HepG2 (cell line): ENCODE results near the gene IMPACT. TPM values are rescaled to one million over a fixed set of nuclear protein-coding genes. Genes with fewer than 3 reads are reported as not detected.

Experiments used
- BORCS8-MEF2B ChIP-seq: sonication (generic); formaldehyde crosslinking; IDR thresholded peaks from 2 replicates; pipeline ENCODE4 v1.8.0; 2022; ENCODE audit warnings: mild to moderate bottlenecking, missing genetic modification reagents
- ISX ChIP-seq: sonication (generic); formaldehyde crosslinking; conservative IDR thresholded peaks from 2 replicates; pipeline ENCODE4 v1.5.0; 2020; ENCODE audit warnings: missing genetic modification reagents
- KDM6A ChIP-seq: IDR thresholded peaks from 2 replicates; pipeline ENCODE4 v1.6.1; 2016; ENCODE audit warnings: low read depth
- MED13 ChIP-seq: sonication (generic); formaldehyde crosslinking; IDR thresholded peaks from 2 replicates; pipeline ENCODE4 v1.5.0; 2020; ENCODE audit warnings: missing genetic modification reagents
- MIER2 ChIP-seq: IDR thresholded peaks from 2 replicates; pipeline ENCODE4 v1.6.1; 2016; ENCODE audit warnings: missing biosample characterization, missing genetic modification reagents
- NFATC3 ChIP-seq: sonication (generic); formaldehyde crosslinking; IDR thresholded peaks from 2 replicates; pipeline ENCODE4 v1.5.1; 2020; ENCODE audit warnings: mild to moderate bottlenecking, missing genetic modification reagents
- NFYC ChIP-seq: IDR thresholded peaks from 2 replicates; pipeline ENCODE4 v1.6.1; 2016; ENCODE audit warnings: missing genetic modification reagents, missing compliant biosample characterization
- REL ChIP-seq: sonication (generic); formaldehyde crosslinking; conservative IDR thresholded peaks from 2 replicates; pipeline ENCODE4 v1.8.0; 2022; ENCODE audit warnings: mild to moderate bottlenecking, missing genetic modification reagents, moderate library complexity
- SRF ChIP-seq: IDR thresholded peaks from 2 replicates; pipeline ENCODE4 v1.6.1; 2011; ENCODE audit warnings: mild to moderate bottlenecking, low read depth, low read length, moderate library complexity
- SUZ12 ChIP-seq: fragments of 150-350 bp; IDR thresholded peaks from 2 replicates; pipeline ENCODE4 v1.6.1; 2014; ENCODE audit warnings: low read depth, low read length
- ZBTB20 ChIP-seq: sonication (generic); formaldehyde crosslinking; IDR thresholded peaks from 2 replicates; pipeline ENCODE4 v1.8.1; 2023; ENCODE audit warnings: missing genetic modification reagents, low read depth, mild to moderate bottlenecking, borderline replicate concordance
- polyA plus RNA-seq, 8 experiments: library from polyadenylated mRNA; depleted of rRNA in 3 of 8; stranded (reverse) in 7 of 8; unstranded in 1 of 8; fragments of >200 nt; fragmentation: Illumina TruSeq in 4 of 8; extraction: Trizol in 4 of 8; gene quantifications; 2 replicates each; pipeline versions ENCODE4 v1.2.1 to v1.2.3, GENCODE V29; 2011 to 2016; ENCODE audit warnings: low read depth in 4 of 8, missing spikeins in 1 of 8, mixed read lengths in 1 of 8; ENCODE audit not compliant: insufficient read depth in 1 of 8
- total RNA-seq, 5 experiments: library from RNA; depleted of rRNA; stranded (reverse); fragments of >200 nt; fragmentation: Illumina TruSeq; extraction: Trizol; gene quantifications; 2 replicates each; pipeline ENCODE4 v1.2.3, GENCODE V29; 2016; ENCODE audit warnings: low read depth in 1 of 5
- TF ChIP-seq, protein P1 (sequence below): sonication (generic); formaldehyde crosslinking; IDR thresholded peaks from 2 replicates; pipeline ENCODE4 v1.9.0; 2021; ENCODE audit warnings: mild to moderate bottlenecking, missing genetic modification reagents
- TF ChIP-seq, protein P2 (sequence below): sonication (generic); formaldehyde crosslinking; IDR thresholded peaks from 2 replicates; pipeline ENCODE4 v1.8.0; 2022; ENCODE audit warnings: missing genetic modification reagents, mild to moderate bottlenecking, moderate library complexity, borderline replicate concordance
- TF ChIP-seq, protein P3 (sequence below): sonication (generic); formaldehyde crosslinking; IDR thresholded peaks from 2 replicates; pipeline ENCODE4 v1.5.1; 2020; ENCODE audit warnings: missing genetic modification reagents, mild to moderate bottlenecking, borderline replicate concordance
- TF ChIP-seq, protein P4 (sequence below): sonication (generic); formaldehyde crosslinking; conservative IDR thresholded peaks from 2 replicates; pipeline ENCODE4 v1.4.0; 2020; ENCODE audit warnings: missing genetic modification reagents
- TF ChIP-seq, protein P5 (sequence below): sonication (generic); formaldehyde crosslinking; IDR thresholded peaks from 2 replicates; pipeline ENCODE4 v1.4.0; 2020; ENCODE audit warnings: mild to moderate bottlenecking, low read depth, missing genetic modification reagents

IMPACT gene
- total and polyA plus RNA-seq, 2 of the 13 experiments (the other 11 are each of a cell fraction or from before 2014, with no cell fraction given) = 5.0 to 7.7 TPM

DNA sequence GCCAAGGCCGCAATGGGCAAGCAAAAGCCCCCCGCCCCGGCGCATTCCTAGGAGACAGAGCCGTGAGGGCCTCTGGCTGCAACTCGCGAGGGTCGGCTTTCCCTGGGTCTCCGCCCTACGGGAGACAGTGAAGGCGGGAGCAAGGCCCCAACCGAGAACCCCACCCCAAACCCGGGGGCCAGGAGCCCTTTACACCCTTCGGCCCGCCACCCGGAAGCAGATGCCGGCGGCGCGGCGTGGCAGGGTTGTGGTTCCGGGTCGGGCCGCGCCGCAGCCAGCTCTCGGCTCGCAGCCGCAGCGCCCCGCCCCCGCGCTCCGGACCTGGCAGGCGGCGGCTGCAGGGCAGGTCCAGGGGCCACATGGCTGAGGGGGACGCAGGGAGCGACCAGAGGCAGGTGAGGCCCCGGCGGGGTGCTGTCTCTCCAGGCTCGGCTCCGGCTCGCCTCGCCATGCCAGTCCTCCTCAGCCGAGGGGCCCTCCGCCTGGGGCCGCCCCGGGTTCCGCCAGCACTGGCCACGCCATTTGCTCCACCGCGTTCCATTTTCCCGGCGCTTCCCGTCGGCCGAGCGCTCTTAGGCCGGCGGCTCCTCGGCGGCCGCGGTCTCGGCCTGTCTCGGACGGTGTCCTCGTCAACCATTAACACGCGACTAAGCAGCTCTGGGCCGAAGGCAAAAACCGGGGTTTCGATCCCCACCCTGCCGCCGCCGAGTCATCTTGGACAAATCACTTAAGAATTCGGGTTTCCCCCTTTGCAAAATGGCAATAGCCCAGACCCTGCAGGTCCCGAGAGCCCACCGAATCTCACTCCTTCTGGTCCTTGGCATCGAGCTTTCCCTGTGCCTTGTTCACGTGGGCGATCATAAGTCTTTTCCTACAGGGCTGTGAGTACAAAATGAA is at the start of gene IMPACT (continued):
- TF ChIP-seq, protein P1, sequence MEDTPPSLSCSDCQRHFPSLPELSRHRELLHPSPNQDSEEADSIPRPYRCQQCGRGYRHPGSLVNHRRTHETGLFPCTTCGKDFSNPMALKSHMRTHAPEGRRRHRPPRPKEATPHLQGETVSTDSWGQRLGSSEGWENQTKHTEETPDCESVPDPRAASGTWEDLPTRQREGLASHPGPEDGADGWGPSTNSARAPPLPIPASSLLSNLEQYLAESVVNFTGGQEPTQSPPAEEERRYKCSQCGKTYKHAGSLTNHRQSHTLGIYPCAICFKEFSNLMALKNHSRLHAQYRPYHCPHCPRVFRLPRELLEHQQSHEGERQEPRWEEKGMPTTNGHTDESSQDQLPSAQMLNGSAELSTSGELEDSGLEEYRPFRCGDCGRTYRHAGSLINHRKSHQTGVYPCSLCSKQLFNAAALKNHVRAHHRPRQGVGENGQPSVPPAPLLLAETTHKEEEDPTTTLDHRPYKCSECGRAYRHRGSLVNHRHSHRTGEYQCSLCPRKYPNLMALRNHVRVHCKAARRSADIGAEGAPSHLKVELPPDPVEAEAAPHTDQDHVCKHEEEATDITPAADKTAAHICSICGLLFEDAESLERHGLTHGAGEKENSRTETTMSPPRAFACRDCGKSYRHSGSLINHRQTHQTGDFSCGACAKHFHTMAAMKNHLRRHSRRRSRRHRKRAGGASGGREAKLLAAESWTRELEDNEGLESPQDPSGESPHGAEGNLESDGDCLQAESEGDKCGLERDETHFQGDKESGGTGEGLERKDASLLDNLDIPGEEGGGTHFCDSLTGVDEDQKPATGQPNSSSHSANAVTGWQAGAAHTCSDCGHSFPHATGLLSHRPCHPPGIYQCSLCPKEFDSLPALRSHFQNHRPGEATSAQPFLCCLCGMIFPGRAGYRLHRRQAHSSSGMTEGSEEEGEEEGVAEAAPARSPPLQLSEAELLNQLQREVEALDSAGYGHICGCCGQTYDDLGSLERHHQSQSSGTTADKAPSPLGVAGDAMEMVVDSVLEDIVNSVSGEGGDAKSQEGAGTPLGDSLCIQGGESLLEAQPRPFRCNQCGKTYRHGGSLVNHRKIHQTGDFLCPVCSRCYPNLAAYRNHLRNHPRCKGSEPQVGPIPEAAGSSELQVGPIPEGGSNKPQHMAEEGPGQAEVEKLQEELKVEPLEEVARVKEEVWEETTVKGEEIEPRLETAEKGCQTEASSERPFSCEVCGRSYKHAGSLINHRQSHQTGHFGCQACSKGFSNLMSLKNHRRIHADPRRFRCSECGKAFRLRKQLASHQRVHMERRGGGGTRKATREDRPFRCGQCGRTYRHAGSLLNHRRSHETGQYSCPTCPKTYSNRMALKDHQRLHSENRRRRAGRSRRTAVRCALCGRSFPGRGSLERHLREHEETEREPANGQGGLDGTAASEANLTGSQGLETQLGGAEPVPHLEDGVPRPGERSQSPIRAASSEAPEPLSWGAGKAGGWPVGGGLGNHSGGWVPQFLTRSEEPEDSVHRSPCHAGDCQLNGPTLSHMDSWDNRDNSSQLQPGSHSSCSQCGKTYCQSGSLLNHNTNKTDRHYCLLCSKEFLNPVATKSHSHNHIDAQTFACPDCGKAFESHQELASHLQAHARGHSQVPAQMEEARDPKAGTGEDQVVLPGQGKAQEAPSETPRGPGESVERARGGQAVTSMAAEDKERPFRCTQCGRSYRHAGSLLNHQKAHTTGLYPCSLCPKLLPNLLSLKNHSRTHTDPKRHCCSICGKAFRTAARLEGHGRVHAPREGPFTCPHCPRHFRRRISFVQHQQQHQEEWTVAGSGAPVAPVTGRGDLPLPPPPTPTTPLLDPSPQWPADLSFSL (CRISPR knock-in tag) = no peak
- TF ChIP-seq MED13 (CRISPR knock-in tag) (no peak), NFATC3 (CRISPR knock-in tag) (no peak), KDM6A (CRISPR knock-in tag) (no peak), ZBTB20 (CRISPR knock-in tag) (no peak), ISX (no peak), NFYC (CRISPR knock-in tag) (no peak), BORCS8-MEF2B (CRISPR knock-in tag) (no peak), SUZ12 (no peak), SRF (no peak), MIER2 (CRISPR knock-in tag) (no peak), REL (no peak)
- TF ChIP-seq, protein P2, sequence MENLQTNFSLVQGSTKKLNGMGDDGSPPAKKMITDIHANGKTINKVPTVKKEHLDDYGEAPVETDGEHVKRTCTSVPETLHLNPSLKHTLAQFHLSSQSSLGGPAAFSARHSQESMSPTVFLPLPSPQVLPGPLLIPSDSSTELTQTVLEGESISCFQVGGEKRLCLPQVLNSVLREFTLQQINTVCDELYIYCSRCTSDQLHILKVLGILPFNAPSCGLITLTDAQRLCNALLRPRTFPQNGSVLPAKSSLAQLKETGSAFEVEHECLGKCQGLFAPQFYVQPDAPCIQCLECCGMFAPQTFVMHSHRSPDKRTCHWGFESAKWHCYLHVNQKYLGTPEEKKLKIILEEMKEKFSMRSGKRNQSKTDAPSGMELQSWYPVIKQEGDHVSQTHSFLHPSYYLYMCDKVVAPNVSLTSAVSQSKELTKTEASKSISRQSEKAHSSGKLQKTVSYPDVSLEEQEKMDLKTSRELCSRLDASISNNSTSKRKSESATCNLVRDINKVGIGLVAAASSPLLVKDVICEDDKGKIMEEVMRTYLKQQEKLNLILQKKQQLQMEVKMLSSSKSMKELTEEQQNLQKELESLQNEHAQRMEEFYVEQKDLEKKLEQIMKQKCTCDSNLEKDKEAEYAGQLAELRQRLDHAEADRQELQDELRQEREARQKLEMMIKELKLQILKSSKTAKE = no peak
- TF ChIP-seq, protein P3, sequence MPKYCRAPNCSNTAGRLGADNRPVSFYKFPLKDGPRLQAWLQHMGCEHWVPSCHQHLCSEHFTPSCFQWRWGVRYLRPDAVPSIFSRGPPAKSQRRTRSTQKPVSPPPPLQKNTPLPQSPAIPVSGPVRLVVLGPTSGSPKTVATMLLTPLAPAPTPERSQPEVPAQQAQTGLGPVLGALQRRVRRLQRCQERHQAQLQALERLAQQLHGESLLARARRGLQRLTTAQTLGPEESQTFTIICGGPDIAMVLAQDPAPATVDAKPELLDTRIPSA (CRISPR knock-in tag) = no peak
- TF ChIP-seq, protein P4, sequence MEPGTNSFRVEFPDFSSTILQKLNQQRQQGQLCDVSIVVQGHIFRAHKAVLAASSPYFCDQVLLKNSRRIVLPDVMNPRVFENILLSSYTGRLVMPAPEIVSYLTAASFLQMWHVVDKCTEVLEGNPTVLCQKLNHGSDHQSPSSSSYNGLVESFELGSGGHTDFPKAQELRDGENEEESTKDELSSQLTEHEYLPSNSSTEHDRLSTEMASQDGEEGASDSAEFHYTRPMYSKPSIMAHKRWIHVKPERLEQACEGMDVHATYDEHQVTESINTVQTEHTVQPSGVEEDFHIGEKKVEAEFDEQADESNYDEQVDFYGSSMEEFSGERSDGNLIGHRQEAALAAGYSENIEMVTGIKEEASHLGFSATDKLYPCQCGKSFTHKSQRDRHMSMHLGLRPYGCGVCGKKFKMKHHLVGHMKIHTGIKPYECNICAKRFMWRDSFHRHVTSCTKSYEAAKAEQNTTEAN (CRISPR knock-in tag) = no peak
- TF ChIP-seq, protein P5, sequence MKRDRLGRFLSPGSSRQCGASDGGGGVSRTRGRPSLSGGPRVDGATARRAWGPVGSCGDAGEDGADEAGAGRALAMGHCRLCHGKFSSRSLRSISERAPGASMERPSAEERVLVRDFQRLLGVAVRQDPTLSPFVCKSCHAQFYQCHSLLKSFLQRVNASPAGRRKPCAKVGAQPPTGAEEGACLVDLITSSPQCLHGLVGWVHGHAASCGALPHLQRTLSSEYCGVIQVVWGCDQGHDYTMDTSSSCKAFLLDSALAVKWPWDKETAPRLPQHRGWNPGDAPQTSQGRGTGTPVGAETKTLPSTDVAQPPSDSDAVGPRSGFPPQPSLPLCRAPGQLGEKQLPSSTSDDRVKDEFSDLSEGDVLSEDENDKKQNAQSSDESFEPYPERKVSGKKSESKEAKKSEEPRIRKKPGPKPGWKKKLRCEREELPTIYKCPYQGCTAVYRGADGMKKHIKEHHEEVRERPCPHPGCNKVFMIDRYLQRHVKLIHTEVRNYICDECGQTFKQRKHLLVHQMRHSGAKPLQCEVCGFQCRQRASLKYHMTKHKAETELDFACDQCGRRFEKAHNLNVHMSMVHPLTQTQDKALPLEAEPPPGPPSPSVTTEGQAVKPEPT (CRISPR knock-in tag) = no peak
